ENCODE measurements around the gene COPS8. TPM values are rescaled to one million over a fixed set of nuclear protein-coding genes. Genes with fewer than 3 reads are reported as not detected.

COPS8 gene
- total and polyA plus RNA-seq, 2 donors (not counting 3 experiments of a cell fraction or from before 2014, with no cell fraction given) = 73.6 to 80.7 TPM

DNA sequence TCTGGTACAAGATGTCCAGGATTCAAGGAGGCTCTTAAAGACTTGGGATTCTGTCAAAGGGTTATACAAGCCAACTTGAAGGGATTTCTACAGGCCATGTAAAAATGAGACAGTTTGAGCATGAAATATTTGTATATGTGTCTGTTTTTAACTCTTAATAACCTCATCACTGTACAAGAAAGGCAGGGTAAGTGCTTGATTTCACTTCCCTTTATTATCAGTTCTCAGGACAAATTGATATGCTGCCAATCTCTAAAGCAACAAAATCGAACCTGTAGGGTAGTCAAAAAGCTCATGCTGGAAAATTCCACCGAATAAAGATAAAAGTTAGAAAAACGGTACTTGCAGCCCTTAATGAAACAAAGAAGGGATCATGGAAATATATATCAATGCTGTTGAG, 14.1 kb downstream of the COPS8 start:
- Histone ChIP-seq H3K4me2 (ENCODE audit: insufficient read depth, low read length) (no peak overlapping the region), H3K9me1 (replicated peaks; ENCODE audit: control insufficient read depth, extremely low read depth, insufficient read depth, low read length) (no peaks in the 10 kb centered on the region), H2AFZ (ENCODE audit: low read depth, low read length) (no peak overlapping the region), H3K9me3 (replicated peaks; ENCODE audit: control insufficient read depth, insufficient read depth, low read length) (no peaks in the 10 kb centered on the region), H3K79me2 (ENCODE audit: control insufficient read depth, insufficient read depth, low read length) (peaks cover 2% of the 10 kb centered on the region), H4K20me1 (replicated peaks; ENCODE audit: control insufficient read depth, extremely low read depth, insufficient read depth, low read length) (no peaks in the 10 kb centered on the region), H3K36me3 (ENCODE audit: control insufficient read depth in 2 of 2, extremely low read depth in 1 of 2, insufficient read depth in 2 of 2, low read length in 2 of 2) (peaks cover 7 to 8% of the 10 kb centered on the region in 2 experiments), H3K27ac (ENCODE audit: insufficient read depth, low read depth, low read length) (no peak overlapping the region), H3K9ac (replicated peaks; ENCODE audit: extremely low read depth, insufficient read depth, low read length) (no peak overlapping the region), H3K4me1 (ENCODE audit: control insufficient read depth, extremely low read depth, insufficient read depth, low read length) (peaks cover 42% of the 10 kb centered on the region), H3K4me3 (replicated peaks in 1 of 3; ENCODE audit: insufficient read depth in 1 of 3, low read depth in 1 of 3, low read length in 3 of 3) (no peak overlapping the region), H3K27me3 (ENCODE audit: control insufficient read depth in 2 of 2, insufficient read depth in 2 of 2, low read length in 2 of 2) (no peaks in the 10 kb centered on the region)
- BruUV-seq (replicated peaks) = no TSS peak
- intact Hi-C loops (cut with micrococcal nuclease) = loop anchor here (10.0 kb wide), 1 partner anchor 575 kb away; no protein-coding TSS in a partner anchor
- dilution Hi-C loops (cut with MboI; ENCODE audit: extremely low pct_ligation_motif_present, low sequenced_read_pairs) = no loop called here
- no peak for TF ChIP-seq GATA2 (IDR thresholded peaks at IDR 0.05; ENCODE audit: insufficient read depth, insufficient read length, low read depth, low read length)
- TF ChIP-seq JUN (IDR thresholded peaks at IDR 0.05; ENCODE audit: borderline replicate concordance, insufficient read depth, insufficient read length, low read depth) = no peak
- TF ChIP-seq, protein P1, sequence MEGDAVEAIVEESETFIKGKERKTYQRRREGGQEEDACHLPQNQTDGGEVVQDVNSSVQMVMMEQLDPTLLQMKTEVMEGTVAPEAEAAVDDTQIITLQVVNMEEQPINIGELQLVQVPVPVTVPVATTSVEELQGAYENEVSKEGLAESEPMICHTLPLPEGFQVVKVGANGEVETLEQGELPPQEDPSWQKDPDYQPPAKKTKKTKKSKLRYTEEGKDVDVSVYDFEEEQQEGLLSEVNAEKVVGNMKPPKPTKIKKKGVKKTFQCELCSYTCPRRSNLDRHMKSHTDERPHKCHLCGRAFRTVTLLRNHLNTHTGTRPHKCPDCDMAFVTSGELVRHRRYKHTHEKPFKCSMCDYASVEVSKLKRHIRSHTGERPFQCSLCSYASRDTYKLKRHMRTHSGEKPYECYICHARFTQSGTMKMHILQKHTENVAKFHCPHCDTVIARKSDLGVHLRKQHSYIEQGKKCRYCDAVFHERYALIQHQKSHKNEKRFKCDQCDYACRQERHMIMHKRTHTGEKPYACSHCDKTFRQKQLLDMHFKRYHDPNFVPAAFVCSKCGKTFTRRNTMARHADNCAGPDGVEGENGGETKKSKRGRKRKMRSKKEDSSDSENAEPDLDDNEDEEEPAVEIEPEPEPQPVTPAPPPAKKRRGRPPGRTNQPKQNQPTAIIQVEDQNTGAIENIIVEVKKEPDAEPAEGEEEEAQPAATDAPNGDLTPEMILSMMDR (IDR thresholded peaks at IDR 0.05; ENCODE audit: extremely low read depth in 1 of 2, insufficient read depth in 1 of 2, low read depth in 1 of 2, low read length in 2 of 2) = no peak
- TF ChIP-seq MYC (IDR thresholded peaks at IDR 0.05; ENCODE audit: low read depth, low read length) = no peak
- DNase-seq (ENCODE audit: low read depth, low spot score) = no peak
- no peak for FAIRE-seq
- POLR2A ChIA-PET = no interaction called here
- CTCF ChIA-PET = interaction anchor here (0.9 kb wide), 2 partner anchors 28 to 530 kb away, joined by 3 read pairs; partner anchors contain the start of gene ACKR3
